HepG2 (cell line): Measurements from ENCODE around the gene ALG9.

Source experiments
- NFIC ChIP-seq: IDR thresholded peaks from 2 replicates; pipeline ENCODE4 v1.6.1; 2012; ENCODE audit warnings: mild to moderate bottlenecking, low read length, inconsistent platforms
- NR3C1 ChIP-seq: sonication (generic); formaldehyde crosslinking; IDR thresholded peaks from 2 replicates; pipeline ENCODE4 v1.4.0; 2020; ENCODE audit warnings: missing genetic modification reagents
- POLR2A ChIP-seq, 2 experiments: IDR thresholded peaks; 2 replicates each; pipeline ENCODE4 v1.6.1; 2011; ENCODE audit warnings: low read depth in 2 of 2, low read length in 2 of 2, mild to moderate bottlenecking in 1 of 2, moderate library complexity in 1 of 2; ENCODE audit not compliant: insufficient read depth in 1 of 2
- TF ChIP-seq, protein P1 (sequence below): sonication (generic); formaldehyde crosslinking; IDR thresholded peaks from 2 replicates; pipeline ENCODE4 v1.4.0; 2020; ENCODE audit warnings: low read depth, mild to moderate bottlenecking, missing genetic modification reagents
- TF ChIP-seq, protein P2 (sequence below): sonication (generic); formaldehyde crosslinking; IDR thresholded peaks from 2 replicates; pipeline ENCODE4 v1.4.0; 2020; ENCODE audit warnings: missing genetic modification reagents
- TF ChIP-seq, protein P3 (sequence below): sonication (generic); formaldehyde crosslinking; IDR thresholded peaks from 2 replicates; pipeline ENCODE4 v1.5.0; 2020; ENCODE audit warnings: mild to moderate bottlenecking, missing genetic modification reagents, moderate library complexity

DNA sequence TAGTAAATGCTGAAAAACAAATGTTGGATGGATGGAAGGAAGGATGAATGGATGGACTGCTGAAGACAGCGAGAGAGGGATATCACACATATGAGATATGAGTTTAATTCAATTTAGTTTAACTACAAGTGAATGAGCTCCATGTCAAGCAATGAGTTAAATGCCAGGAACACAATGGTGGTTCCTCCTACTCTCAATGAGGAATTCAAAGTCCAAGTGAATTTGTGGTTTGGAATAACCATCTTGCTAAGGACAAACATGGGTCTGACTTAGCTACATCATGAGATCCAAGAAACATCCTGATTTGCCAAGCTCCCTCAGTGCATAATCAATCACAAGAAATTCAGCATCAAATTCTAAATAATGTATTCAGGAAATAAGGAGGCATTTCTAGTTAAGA is 79.1 kb downstream of the ALG9 start:
- TF ChIP-seq NR3C1 (CRISPR knock-in tag) = no peak
- TF ChIP-seq, protein P1, sequence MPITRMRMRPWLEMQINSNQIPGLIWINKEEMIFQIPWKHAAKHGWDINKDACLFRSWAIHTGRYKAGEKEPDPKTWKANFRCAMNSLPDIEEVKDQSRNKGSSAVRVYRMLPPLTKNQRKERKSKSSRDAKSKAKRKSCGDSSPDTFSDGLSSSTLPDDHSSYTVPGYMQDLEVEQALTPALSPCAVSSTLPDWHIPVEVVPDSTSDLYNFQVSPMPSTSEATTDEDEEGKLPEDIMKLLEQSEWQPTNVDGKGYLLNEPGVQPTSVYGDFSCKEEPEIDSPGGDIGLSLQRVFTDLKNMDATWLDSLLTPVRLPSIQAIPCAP (CRISPR knock-in tag) = no peak
- TF ChIP-seq, protein P2, sequence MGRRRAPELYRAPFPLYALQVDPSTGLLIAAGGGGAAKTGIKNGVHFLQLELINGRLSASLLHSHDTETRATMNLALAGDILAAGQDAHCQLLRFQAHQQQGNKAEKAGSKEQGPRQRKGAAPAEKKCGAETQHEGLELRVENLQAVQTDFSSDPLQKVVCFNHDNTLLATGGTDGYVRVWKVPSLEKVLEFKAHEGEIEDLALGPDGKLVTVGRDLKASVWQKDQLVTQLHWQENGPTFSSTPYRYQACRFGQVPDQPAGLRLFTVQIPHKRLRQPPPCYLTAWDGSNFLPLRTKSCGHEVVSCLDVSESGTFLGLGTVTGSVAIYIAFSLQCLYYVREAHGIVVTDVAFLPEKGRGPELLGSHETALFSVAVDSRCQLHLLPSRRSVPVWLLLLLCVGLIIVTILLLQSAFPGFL (CRISPR knock-in tag) = no peak
- no peak for TF ChIP-seq NFIC
- TF ChIP-seq, protein P3, sequence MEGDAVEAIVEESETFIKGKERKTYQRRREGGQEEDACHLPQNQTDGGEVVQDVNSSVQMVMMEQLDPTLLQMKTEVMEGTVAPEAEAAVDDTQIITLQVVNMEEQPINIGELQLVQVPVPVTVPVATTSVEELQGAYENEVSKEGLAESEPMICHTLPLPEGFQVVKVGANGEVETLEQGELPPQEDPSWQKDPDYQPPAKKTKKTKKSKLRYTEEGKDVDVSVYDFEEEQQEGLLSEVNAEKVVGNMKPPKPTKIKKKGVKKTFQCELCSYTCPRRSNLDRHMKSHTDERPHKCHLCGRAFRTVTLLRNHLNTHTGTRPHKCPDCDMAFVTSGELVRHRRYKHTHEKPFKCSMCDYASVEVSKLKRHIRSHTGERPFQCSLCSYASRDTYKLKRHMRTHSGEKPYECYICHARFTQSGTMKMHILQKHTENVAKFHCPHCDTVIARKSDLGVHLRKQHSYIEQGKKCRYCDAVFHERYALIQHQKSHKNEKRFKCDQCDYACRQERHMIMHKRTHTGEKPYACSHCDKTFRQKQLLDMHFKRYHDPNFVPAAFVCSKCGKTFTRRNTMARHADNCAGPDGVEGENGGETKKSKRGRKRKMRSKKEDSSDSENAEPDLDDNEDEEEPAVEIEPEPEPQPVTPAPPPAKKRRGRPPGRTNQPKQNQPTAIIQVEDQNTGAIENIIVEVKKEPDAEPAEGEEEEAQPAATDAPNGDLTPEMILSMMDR = no peak
- no peak for TF ChIP-seq POLR2A (IDR thresholded peaks at IDR 0.05; ENCODE audit: insufficient read depth in 1 of 2, low read depth in 2 of 2, low read length in 2 of 2)
